Measurements from ENCODE around the gene STEAP3. TPM values are rescaled to one million over a fixed set of nuclear protein-coding genes. Genes with fewer than 3 reads are reported as not detected.

STEAP3 gene
- total RNA-seq, 4 donors from 2014 or later: 10.1 to 21.7 (median 10.6) TPM

DNA sequence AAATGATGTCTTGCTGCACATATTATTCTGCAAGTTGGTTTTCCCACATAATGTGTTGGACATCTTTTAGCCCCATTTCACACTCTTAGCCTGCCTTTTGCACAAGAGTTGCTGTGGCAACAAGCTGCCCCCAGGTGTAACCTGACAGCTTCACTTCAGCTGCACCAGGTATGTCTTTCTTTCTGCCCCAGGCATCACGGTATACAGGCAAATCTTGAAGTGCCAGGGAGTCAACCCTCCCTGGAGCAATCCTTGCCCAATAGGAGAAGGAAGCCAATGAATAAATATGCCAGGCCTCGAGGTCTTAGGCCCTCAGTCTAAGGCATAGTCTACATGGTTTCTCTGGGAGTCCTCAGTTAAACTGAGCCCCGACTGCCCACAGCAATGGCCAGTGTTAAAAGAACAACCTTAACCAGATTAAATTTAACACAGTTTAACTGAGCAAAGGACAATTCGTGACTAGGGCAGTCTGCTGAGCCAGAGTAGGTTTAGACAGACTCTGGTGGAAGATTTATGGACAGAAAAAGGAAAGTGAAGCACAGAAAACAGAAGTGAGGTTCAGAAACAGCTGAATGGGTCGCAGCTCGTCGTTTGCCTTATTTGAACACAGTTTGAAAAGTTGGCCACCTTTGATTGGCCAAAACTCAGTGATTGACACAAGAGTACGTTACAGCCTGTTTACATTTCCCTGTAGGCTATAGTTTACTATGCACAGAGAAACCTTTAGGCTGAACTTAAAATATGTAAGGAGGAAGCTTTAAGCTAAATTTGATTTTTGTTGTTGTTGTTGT lies 33.1 kb upstream of the STEAP3 start:
- Histone ChIP-seq H3K27ac (no peak overlapping the region), H3K36me3 (no peaks in the 10 kb centered on the region), H3K9me3 (no peaks in the 10 kb centered on the region), H3K27me3 (no peaks in the 10 kb centered on the region), H3K4me3 (no peak overlapping the region), H3K4me1 (no peaks in the 10 kb centered on the region)
- DNase-seq (no peak), ATAC-seq (no peak)
- intact Hi-C loops (cut with DNase I; ENCODE audit: low total_unique reads) (no loop called here), in situ Hi-C loops (cut with MboI; ENCODE audit: low sequenced_read_pairs in 4 of 4) (no loop called here)
- no peak for TF ChIP-seq POLR2A (IDR thresholded peaks at IDR 0.05)
- TF ChIP-seq, protein P1, sequence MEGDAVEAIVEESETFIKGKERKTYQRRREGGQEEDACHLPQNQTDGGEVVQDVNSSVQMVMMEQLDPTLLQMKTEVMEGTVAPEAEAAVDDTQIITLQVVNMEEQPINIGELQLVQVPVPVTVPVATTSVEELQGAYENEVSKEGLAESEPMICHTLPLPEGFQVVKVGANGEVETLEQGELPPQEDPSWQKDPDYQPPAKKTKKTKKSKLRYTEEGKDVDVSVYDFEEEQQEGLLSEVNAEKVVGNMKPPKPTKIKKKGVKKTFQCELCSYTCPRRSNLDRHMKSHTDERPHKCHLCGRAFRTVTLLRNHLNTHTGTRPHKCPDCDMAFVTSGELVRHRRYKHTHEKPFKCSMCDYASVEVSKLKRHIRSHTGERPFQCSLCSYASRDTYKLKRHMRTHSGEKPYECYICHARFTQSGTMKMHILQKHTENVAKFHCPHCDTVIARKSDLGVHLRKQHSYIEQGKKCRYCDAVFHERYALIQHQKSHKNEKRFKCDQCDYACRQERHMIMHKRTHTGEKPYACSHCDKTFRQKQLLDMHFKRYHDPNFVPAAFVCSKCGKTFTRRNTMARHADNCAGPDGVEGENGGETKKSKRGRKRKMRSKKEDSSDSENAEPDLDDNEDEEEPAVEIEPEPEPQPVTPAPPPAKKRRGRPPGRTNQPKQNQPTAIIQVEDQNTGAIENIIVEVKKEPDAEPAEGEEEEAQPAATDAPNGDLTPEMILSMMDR (IDR thresholded peaks at IDR 0.05 in 4 of 5, conservative IDR thresholded peaks at IDR 0.05 in 1 of 5): no peak

- Histone ChIP-seq H3K9me3 (no peaks in the 10 kb centered on the region), H3K36me3 (no peaks in the 10 kb centered on the region), H3K27ac (no peak overlapping the region), H3K27me3 (no peaks in the 10 kb centered on the region), H3K4me1 (no peaks in the 10 kb centered on the region), H3K4me3 (no peak overlapping the region)
- TF ChIP-seq, protein P1 (IDR thresholded peaks at IDR 0.05 in 4 of 5, conservative IDR thresholded peaks at IDR 0.05 in 1 of 5): no peak
- TF ChIP-seq POLR2A (IDR thresholded peaks at IDR 0.05): no peak
- intact Hi-C loops (cut with DNase I; ENCODE audit: low total_unique reads): no loop called here
- ATAC-seq (no peak), DNase-seq (no peak)
- in situ Hi-C loops (cut with MboI; ENCODE audit: low sequenced_read_pairs in 4 of 4): no loop called here
Measured at GRCh38 chr2:119192893-119193292, 30.7 kb upstream of the STEAP3 start.

DNA sequence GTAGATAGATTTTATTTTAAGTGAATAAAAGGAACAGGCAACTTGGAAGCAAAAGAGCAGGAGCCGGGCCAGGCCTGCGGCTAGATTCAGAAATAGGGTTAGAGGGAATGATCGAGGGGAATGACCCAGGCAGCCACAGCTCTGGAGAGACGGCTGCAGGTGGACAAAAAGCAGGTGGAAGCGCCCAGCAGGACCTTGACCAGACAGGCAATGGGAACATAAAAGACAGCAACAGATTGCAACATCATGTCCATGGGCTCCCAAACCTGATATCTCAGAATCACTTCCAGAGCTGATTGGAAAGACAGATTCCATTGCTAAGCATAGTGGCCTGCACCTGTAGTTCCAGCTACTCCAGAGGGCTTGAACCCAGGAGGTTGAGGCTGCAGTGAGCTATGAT lies 28.6 kb upstream of the STEAP3 start:
- ATAC-seq: no peak

GRCh38 chr2:119195887-119196286 lies 27.7 kb upstream of the STEAP3 start:
- TF ChIP-seq, protein P1 (IDR thresholded peaks at IDR 0.05 in 4 of 5, conservative IDR thresholded peaks at IDR 0.05 in 1 of 5): no peak
- no peak for TF ChIP-seq POLR2A (IDR thresholded peaks at IDR 0.05)
- Histone ChIP-seq H3K27ac (no peak overlapping the region), H3K36me3 (no peaks in the 10 kb centered on the region), H3K4me3 (no peak overlapping the region), H3K9me3 (no peaks in the 10 kb centered on the region), H3K27me3 (no peaks in the 10 kb centered on the region), H3K4me1 (no peaks in the 10 kb centered on the region)
- intact Hi-C loops (cut with DNase I; ENCODE audit: low total_unique reads): no loop called here
- no peak for DNase-seq
- no peak for ATAC-seq
- in situ Hi-C loops (cut with MboI; ENCODE audit: low sequenced_read_pairs in 4 of 4): no loop called here

More for the DNA sequence above, 28.6 kb upstream of the STEAP3 start:
- in situ Hi-C loops (cut with MboI; ENCODE audit: low sequenced_read_pairs in 4 of 4) (no loop called here), intact Hi-C loops (cut with DNase I; ENCODE audit: low total_unique reads) (no loop called here)
- no peak overlapping the region for H3K27ac ChIP-seq
- no peaks in the 10 kb centered on the region for H3K9me3 ChIP-seq
- no peaks in the 10 kb centered on the region for H3K27me3 ChIP-seq
- no peaks in the 10 kb centered on the region for H3K36me3 ChIP-seq
- DNase-seq: no peak
- H3K4me1 ChIP-seq: no peaks in the 10 kb centered on the region
- TF ChIP-seq, protein P1 (IDR thresholded peaks at IDR 0.05 in 4 of 5, conservative IDR thresholded peaks at IDR 0.05 in 1 of 5): no peak
- TF ChIP-seq POLR2A (IDR thresholded peaks at IDR 0.05): no peak
- no peak overlapping the region for H3K4me3 ChIP-seq
